Neuronal stem cell (in vitro differentiated cells): ENCODE results near the gene CDH18.

Experiments
- DNase-seq: peaks from one replicate; pipeline ENCODE4 v3.0.0-alpha.2; 2013; ENCODE audit warnings: low spot score
- H2AFZ ChIP-seq: one replicate; pipeline ENCODE4 v1.6.1; 2013; ENCODE audit warnings: mild to moderate bottlenecking, low read length, inconsistent platforms
- H2AK5ac ChIP-seq: 2 replicates; pipeline ENCODE4 v1.6.1; 2013; ENCODE audit warnings: low read depth, mild to moderate bottlenecking, inconsistent platforms, low read length, moderate library complexity, mixed read lengths
- H2BK120ac ChIP-seq: 2 replicates; pipeline ENCODE4 v1.6.1; 2013; ENCODE audit warnings: low read depth, mild to moderate bottlenecking, inconsistent platforms, low read length, moderate library complexity, mixed read lengths
- H2BK12ac ChIP-seq: one replicate; pipeline ENCODE4 v1.6.1; 2013; ENCODE audit warnings: low read length, inconsistent platforms
- H2BK15ac ChIP-seq: 2 replicates; pipeline ENCODE4 v1.6.1; 2013; ENCODE audit warnings: mild to moderate bottlenecking, low read length, inconsistent platforms, mixed read lengths
- H2BK5ac ChIP-seq: one replicate; pipeline ENCODE4 v1.6.1; 2013; ENCODE audit warnings: inconsistent platforms, mild to moderate bottlenecking, low read length, moderate library complexity
- H3K14ac ChIP-seq: one replicate; pipeline ENCODE4 v1.6.1; 2013; ENCODE audit warnings: low read length, inconsistent platforms
- H3K18ac ChIP-seq: 2 replicates; pipeline ENCODE4 v1.6.1; 2013; ENCODE audit warnings: low read length, inconsistent platforms
- H3K23ac ChIP-seq: 2 replicates; pipeline ENCODE4 v1.6.1; 2013; ENCODE audit warnings: low read depth, mild to moderate bottlenecking, mixed read lengths, low read length, inconsistent platforms; ENCODE audit not compliant: poor library complexity
- H3K27ac ChIP-seq: replicated peaks from 3 replicates; pipeline ENCODE4 v1.5.1; 2013; ENCODE audit warnings: low read length, inconsistent platforms
- H3K27me3 ChIP-seq, 3 experiments: 2 replicates each; pipeline ENCODE4 v1.6.1; 2013; ENCODE audit warnings: low read length in 3 of 3, mild to moderate bottlenecking in 2 of 3, inconsistent platforms in 1 of 3, low read depth in 1 of 3, mixed read lengths in 1 of 3, moderate library complexity in 1 of 3; ENCODE audit not compliant: control insufficient read depth in 3 of 3, insufficient read depth in 3 of 3
- H3K36me3 ChIP-seq, 2 donors: replicated peaks in 1 of 2; 2 replicates each; pipeline ENCODE4 v1.6.1; 2013; ENCODE audit warnings: low read length in 2 of 2; ENCODE audit not compliant: control insufficient read depth in 2 of 2, insufficient read depth in 2 of 2
- H3K4ac ChIP-seq: 2 replicates; pipeline ENCODE4 v1.6.1; 2013; ENCODE audit warnings: inconsistent platforms, mild to moderate bottlenecking, low read length, moderate library complexity
- H3K4me1 ChIP-seq, 2 donors: 1 replicate in 1 of 2; 2 replicates in 1 of 2; pipeline ENCODE4 v1.6.1; 2013; ENCODE audit warnings: low read length in 2 of 2, low read depth in 1 of 2; ENCODE audit not compliant: control insufficient read depth in 2 of 2, insufficient read depth in 1 of 2
- H3K4me2 ChIP-seq: one replicate; pipeline ENCODE4 v1.6.1; 2013; ENCODE audit warnings: mild to moderate bottlenecking, low read length, inconsistent platforms; ENCODE audit not compliant: insufficient read depth, poor library complexity, severe bottlenecking
- H3K4me3 ChIP-seq, 2 donors: 2 replicates each; pipeline ENCODE4 v1.5.1; 2013; ENCODE audit warnings: low read length in 2 of 2, mild to moderate bottlenecking in 2 of 2, inconsistent platforms in 1 of 2, moderate library complexity in 1 of 2
- H3K79me1 ChIP-seq: one replicate; pipeline ENCODE4 v1.6.1; 2013; ENCODE audit warnings: low read depth, mild to moderate bottlenecking, inconsistent platforms, low read length, moderate library complexity
- H3K9ac ChIP-seq: one replicate; pipeline ENCODE4 v1.6.1; 2013; ENCODE audit warnings: mild to moderate bottlenecking, low read depth, low read length, inconsistent platforms; ENCODE audit not compliant: poor library complexity
- H3K9me3 ChIP-seq, 2 donors: replicated peaks in 1 of 2; 2 replicates each; pipeline versions ENCODE3 to v1.6.1; 2013; ENCODE audit warnings: low read length in 2 of 2, mild to moderate bottlenecking in 2 of 2, inconsistent platforms in 1 of 2, low read depth in 1 of 2, mixed read lengths in 1 of 2, moderate library complexity in 1 of 2; ENCODE audit not compliant: control insufficient read depth in 2 of 2, insufficient read depth in 1 of 2
- H4K8ac ChIP-seq: one replicate; pipeline ENCODE4 v1.6.1; 2013; ENCODE audit warnings: low read depth, mild to moderate bottlenecking, inconsistent platforms, low read length, moderate library complexity
- H4K91ac ChIP-seq: one replicate; pipeline ENCODE4 v1.6.1; 2013; ENCODE audit warnings: low read length, low read depth, mild to moderate bottlenecking, inconsistent platforms; ENCODE audit not compliant: poor library complexity
- WGBS, 2 donors: extraction: QIAGEN DNeasy Blood & Tissue Kit; methylation state at CpG; one replicate each; pipeline ENCODE4 v1.1.7; 2013; ENCODE audit warnings: missing lambda C conversion rate in 2 of 2, mixed read lengths in 1 of 2; ENCODE audit not compliant: insufficient read length in 2 of 2, insufficient replicate concordance in 1 of 2; ENCODE audit errors: extremely low coverage in 2 of 2; 5-methylcytosine and 5-hydroxymethylcytosine counted together

CDH18 gene

DNA sequence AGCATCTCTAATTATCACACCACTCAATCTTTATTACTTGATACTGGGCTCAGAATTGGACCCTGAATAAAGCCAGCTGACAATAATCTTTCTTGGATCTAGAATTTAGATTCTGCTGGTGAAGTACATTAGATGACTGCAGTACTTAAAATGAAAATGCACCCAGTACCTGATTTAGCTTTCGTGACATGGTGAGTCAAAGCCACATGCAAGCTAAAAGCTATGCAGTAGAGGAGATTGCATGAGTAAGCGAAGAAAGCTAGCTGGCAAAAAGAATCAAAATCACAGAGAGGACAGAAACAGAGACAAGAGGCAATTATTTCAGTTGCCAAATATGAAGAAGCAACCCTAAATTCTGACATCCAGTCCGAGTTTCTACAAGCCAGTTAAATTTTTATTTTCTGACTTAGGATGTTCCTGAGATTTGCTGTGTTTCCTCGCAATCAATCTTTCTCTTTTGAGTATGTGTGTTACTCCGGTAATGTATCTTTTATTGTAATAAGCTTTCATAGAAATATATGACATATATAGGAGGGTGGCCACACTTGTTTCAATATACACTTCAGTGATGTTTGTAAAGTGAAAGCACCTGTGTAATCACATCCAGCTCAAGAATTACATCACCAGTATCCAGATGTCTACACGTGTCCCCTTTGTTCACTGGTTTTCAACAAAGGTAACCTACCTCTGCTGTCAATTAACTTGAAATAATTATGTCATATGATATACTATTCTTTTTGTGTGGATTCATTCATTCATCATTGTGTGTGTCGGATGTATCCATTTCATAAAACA is 101.7 kb downstream of the CDH18 start:
- Histone ChIP-seq H3K79me1 (no peaks in the 10 kb centered on the region), H2BK15ac (no peak overlapping the region), H4K8ac (no peak overlapping the region), H3K27me3 (no peaks in the 10 kb centered on the region), H2BK120ac (no peak overlapping the region), H3K18ac (no peak overlapping the region), H3K27ac (no peak overlapping the region), H3K4ac (no peak overlapping the region), H3K9me3 (no peaks in the 10 kb centered on the region), H4K91ac (no peak overlapping the region), H2AK5ac (no peak overlapping the region), H3K23ac (no peak overlapping the region), H3K9ac (no peak overlapping the region), H3K4me1 (no peaks in the 10 kb centered on the region), H3K14ac (no peak overlapping the region), H3K4me2 (no peak overlapping the region), H3K4me3 (no peak overlapping the region), H2BK5ac (no peak overlapping the region), H2BK12ac (no peak overlapping the region), H2AFZ (peak overlapping the region; percentile 37), H3K36me3 (no peaks in the 10 kb centered on the region)
- DNase-seq, result no peak
- no CpG with 5 or more reads among the region's 7 CpGs for WGBS, 2 donors

DNA sequence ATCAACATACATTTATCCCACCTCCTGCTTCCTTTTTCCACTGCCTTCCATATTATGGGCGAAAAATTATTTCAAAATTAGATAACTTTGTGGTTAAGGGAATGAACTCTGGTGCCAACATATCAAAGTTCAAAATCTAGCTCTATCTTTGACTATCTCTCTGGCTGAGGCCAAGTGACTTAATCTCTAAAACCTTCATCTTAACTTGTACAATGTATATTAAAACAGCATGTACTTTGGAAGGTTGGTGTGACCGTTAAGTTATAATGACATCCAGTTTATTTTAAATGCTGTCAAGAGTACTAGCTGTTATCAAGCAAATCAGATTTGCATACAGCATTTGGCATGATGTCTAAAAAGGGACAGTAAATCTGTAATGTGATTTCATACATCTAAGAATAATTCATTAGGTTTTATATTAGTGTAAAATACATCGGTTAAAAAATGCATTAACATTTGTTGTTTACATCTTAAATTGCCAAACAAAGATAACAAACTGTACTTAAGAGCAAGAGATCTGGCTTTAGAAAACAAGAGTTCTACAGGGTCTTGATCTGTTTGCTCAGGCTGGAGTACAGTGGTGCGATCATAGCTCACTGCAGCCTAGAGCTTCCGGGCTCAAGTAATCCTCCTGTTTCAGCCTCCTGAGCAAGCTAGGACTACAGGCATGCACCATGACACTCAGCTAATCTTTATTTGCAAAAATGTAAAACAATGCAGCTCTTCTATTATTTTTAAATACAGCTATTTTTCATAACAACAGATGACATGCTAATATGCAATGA is 102.8 kb downstream of the CDH18 start:
- no peak overlapping the region for H3K27ac ChIP-seq
- no peaks in the 10 kb centered on the region for H3K9me3 ChIP-seq
- no peak overlapping the region for H2AK5ac ChIP-seq
- H2BK120ac ChIP-seq, result no peak overlapping the region
- no peak overlapping the region for H3K18ac ChIP-seq
- no peak overlapping the region for H2AFZ ChIP-seq
- no peak overlapping the region for H4K91ac ChIP-seq
- no peak for DNase-seq
- H3K4me3 ChIP-seq, result no peak overlapping the region
- no peak overlapping the region for H3K4ac ChIP-seq
- H3K36me3 ChIP-seq, result no peaks in the 10 kb centered on the region
- no peak overlapping the region for H4K8ac ChIP-seq
- whole genome bisulfite sequencing, 2 donors, result no CpG with 5 or more reads among the region's 5 CpGs
- no peak overlapping the region for H2BK15ac ChIP-seq
- H3K4me1 ChIP-seq, result no peaks in the 10 kb centered on the region
- H3K27me3 ChIP-seq, result no peaks in the 10 kb centered on the region
- H3K9ac ChIP-seq, result no peak overlapping the region
- no peak overlapping the region for H3K23ac ChIP-seq
- H2BK12ac ChIP-seq, result no peak overlapping the region
- no peak overlapping the region for H3K4me2 ChIP-seq
- H3K79me1 ChIP-seq, result no peaks in the 10 kb centered on the region
- H2BK5ac ChIP-seq, result no peak overlapping the region
- no peak overlapping the region for H3K14ac ChIP-seq

GRCh38 chr5:19880859-19881436 is 107.1 kb downstream of the CDH18 start:
- no peak overlapping the region for H2BK15ac ChIP-seq
- H3K18ac ChIP-seq, result no peak overlapping the region
- H2AK5ac ChIP-seq, result no peak overlapping the region
- H3K4ac ChIP-seq, result no peak overlapping the region
- H3K4me3 ChIP-seq, result no peak overlapping the region
- no peaks in the 10 kb centered on the region for H3K4me1 ChIP-seq
- no peak overlapping the region for H3K27ac ChIP-seq
- no CpG with 5 or more reads among the region's 1 CpG for WGBS, 2 donors
- H3K36me3 ChIP-seq, result no peaks in the 10 kb centered on the region
- no peak overlapping the region for H4K8ac ChIP-seq
- no peak overlapping the region for H2BK120ac ChIP-seq
- H3K23ac ChIP-seq, result no peak overlapping the region
- no peak overlapping the region for H4K91ac ChIP-seq
- no peak overlapping the region for H3K4me2 ChIP-seq
- H3K14ac ChIP-seq, result no peak overlapping the region
- H2BK5ac ChIP-seq, result no peak overlapping the region
- H3K9ac ChIP-seq, result no peak overlapping the region
- no peak overlapping the region for H2BK12ac ChIP-seq
- no peak overlapping the region for H2AFZ ChIP-seq
- no peaks in the 10 kb centered on the region for H3K9me3 ChIP-seq
- no peaks in the 10 kb centered on the region for H3K27me3 ChIP-seq
- no peaks in the 10 kb centered on the region for H3K79me1 ChIP-seq
- DNase-seq, result no peak

DNA sequence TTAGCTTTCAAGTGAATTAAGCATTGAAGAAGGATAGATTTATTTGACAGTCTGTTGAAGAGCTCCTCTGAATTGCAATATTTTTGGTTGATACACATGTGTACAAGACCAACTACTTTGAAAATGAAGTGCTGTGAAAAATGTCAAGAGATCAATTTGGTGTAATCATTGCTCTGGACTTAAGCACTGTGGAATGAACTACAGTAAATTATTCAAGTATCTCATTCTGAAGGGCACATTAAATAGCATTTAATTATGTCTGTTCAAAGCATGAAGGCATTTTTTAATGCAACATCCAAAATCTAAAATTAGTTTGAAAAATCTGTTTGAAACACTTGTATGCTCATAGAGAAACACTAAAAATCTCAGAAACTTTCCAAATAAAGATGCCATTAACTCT is 107.5 kb downstream of the CDH18 start:
- Histone ChIP-seq H4K91ac (no peak overlapping the region), H3K4ac (no peak overlapping the region), H3K9ac (no peak overlapping the region), H3K4me1 (no peaks in the 10 kb centered on the region), H3K14ac (no peak overlapping the region), H2BK5ac (no peak overlapping the region), H2AK5ac (no peak overlapping the region), H3K27me3 (no peaks in the 10 kb centered on the region), H3K36me3 (no peaks in the 10 kb centered on the region), H3K79me1 (no peaks in the 10 kb centered on the region), H3K18ac (no peak overlapping the region), H2BK120ac (no peak overlapping the region), H3K27ac (no peak overlapping the region), H3K4me2 (no peak overlapping the region), H3K4me3 (no peak overlapping the region), H2AFZ (no peak overlapping the region), H2BK15ac (no peak overlapping the region), H4K8ac (no peak overlapping the region), H3K9me3 (no peaks in the 10 kb centered on the region), H3K23ac (no peak overlapping the region), H2BK12ac (no peak overlapping the region)
- DNase-seq, result no peak
